NCI-H524 (cell line): ENCODE data around the gene CCDC194.

Source experiments
- DNase-seq, 2 experiments: peaks; one replicate each; lab custom pipeline; 2025; lab: John Stamatoyannopoulos, UW

Gene CCDC194, protein sequence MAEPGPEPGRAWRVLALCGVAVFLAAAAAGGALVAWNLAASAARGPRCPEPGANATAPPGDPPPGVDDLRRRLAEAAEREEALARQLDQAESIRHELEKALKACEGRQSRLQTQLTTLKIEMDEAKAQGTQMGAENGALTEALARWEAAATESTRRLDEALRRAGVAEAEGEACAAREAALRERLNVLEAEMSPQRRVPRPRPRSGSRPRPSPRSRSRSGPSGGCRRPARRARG

GRCh38 chr19:17393914-17394313, at the start of gene CCDC194:
CCDC194 (minus strand) TSS chr19:17394196; CDS start chr19:17394158, 38 bp downstream.
- no peak for DNase-seq

GRCh38 chr19:17441241-17442021, 47.4 kb upstream of the CCDC194 start:
- peak in 1 of 2 experiments; percentile 53 for DNase-seq

GRCh38 chr19:17436874-17437267, 42.9 kb upstream of the CCDC194 start:
- no peak for DNase-seq

GRCh38 chr19:17436094-17436873, 42.3 kb upstream of the CCDC194 start:
- DNase-seq, result no peak

DNA sequence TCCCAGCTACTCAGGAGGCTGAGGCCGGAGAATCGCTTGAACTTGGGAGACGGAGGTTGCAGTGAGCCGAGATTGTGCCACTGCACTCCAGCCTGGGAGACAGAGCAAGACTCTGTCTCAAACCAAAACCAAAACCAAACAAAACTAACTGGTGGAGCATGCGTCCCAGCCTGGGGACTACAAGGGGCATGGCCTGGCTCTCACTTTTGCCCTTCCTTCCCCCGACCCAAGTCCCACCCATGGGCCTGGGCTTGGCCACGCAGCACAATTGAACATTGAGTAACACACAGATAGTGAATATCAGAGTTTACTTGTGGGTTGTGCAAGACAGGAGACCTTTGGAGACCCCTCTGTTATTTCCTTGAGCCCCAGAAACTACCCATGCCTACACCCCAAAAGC, 41.2 kb upstream of the CCDC194 start:
- DNase-seq, result no peak

DNA sequence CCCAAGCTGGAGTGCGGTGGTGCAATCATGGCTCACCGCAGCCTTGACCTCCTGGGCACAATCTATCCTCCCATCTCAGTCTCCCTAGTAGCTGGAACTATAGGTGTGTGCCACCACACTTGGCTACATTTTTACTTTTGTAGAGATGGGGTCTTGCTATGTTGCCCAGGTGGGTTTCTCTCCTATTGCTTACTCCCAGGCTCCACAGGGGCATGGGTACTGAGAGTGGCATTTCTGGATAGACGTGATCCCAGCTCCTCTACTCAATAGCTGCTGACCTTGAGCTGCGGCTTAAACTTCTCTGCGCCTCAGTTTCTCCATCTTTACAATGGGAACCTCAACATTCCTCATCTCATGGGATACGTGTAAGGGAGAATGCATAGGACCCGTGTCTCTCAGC, 37.4 kb upstream of the CCDC194 start:
- DNase-seq, result no peak

DNA sequence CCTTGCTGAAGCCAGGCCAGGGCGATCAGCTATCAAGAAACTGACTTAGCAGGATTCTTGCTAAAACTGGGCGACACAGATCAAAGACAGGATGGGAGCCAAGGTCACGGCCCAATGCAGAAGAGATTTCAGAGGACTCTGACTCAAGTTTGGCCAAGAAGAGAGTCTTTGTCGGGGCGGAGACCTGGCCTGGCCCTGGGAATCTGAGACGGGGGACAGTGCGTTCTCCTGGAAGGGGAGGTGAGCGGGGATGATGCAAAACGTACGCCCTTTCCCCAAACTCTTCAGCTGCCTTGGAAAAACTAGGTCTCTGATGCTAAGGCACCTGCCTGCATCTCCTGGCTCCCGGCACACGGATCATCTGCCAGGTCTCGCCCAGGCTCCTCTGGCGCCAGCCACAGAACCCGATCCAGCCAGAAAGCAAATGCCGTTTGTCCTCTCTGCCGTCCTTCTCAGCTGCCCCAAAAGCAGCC, 35.7 kb upstream of the CCDC194 start:
- no peak for DNase-seq

GRCh38 chr19:17424743-17425365, 30.9 kb upstream of the CCDC194 start:
- peak; percentile 38 to 73 for DNase-seq

DNA sequence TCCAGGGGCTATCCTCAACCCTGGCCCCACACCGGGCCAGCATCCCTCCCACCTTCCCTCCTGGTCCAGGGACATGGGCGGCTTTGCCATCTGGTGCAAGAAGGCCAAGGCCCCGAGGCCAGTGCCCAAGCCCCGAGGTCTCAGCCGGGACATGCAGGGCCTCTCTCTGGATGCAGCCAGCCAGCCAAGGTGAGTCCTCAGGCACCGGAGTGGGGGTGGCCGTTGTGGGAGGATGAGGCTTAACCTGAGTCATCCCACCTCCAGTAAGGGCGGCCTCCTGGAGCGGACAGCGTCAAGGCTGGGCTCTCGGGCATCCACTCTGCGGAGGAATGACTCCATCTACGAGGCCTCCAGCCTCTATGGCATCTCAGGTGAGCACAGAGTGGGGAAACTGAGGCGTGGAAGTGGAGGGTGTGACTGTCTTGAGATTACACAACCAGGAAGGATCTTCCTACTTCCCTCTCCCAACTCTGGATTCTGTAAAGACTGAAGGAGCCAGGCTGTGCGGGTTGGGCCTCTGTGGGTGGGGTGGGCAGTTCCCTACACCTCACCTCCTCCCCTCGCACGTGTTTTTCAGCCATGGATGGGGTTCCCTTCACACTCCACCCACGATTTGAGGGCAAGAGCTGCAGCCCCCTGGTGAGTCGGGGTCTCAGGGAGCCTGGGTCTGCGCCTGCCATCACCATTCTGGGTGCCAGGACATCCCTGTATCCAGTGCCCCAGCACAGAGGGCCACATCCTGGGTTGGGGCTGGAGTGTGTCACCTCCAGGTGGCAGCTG, 29.6 kb upstream of the CCDC194 start:
- no peak for DNase-seq

DNA sequence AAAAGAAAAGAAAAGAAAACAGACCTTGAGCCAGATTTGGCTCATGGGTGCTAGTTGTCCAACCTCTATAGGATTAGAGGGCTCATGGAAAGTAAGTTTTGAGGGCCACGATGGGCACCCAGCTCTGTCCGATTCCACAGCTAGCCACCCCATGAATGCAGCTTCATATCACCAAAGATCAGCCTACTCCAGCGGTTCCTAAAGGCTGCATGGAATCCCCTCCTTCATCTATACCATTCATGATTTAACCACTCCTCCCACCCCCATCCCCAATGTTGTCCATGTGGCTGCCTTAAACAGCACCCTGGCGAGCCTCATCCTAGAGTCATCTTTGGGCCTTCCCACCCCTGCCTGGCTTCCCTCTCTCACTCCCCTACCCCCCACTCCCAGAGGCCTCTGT, 27.9 kb upstream of the CCDC194 start:
- no peak for DNase-seq

DNA sequence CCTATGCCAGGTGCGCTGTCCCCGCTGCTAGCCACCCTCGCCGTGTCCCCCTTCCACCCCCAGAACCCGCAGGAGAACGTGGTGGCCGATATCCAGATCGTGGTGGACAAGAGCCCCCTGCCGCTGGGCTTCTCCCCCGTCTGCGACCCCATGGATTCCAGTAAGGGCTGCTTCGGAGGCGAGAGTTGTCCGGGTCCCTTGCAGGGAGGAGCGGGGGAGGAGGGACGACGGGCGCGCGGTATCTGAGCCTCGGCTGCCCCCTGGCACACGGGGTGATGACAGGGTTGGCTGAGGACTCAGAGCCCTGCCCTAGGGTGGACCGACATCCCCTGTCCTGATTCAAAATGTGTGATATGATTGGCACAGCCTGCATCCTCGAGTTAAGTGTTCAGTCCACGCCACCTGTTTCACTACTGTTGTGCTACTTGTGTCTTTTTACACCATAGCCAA, 26.5 kb upstream of the CCDC194 start:
- DNase-seq, result peak; percentile 14 to 69

DNA sequence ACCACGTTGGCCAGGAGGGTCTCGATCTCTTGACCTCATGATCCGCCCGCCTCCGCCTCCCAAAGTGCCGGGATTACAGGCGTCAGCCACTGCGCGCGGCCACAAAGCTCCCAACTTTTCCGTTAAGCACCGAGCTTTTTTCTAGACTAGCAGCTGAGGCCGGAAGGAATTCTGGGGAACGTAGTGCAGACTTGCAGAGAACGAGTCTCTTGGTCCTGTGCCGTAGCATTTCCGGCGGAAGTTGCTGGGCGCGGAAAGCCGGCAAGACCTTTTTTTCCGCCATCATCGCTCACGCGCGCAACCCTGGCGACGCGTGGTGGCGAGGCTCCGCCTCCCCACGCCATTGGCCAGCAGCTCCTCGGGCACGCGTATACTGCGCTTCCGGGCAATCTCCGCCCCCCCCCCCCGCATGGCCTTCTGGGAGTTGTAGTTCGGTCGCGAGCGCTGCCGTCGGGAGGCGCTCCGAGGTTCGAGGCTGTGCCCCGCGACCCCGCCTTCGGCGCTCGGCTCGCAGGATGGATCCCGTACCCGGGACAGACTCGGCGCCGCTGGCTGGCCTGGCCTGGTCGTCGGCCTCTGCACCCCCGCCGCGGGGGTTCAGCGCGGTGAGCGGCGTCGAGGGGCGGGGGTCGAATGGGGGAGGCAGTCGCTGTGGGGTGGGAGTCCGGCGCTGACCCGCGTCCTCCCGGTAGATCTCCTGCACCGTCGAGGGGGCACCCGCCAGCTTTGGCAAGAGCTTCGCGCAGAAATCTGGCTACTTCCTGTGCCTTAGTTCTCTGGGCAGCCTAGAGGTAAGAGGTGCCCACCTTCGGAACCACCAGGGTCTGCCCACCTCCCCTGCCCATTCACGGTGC, 25.9 kb upstream of the CCDC194 start, which contains the start of gene MVB12A:
MVB12A (plus strand) TSS at position 427 of the 854 bp plus-strand sequence; CDS start at position 516, 89 bp downstream.
- DNase-seq, result peak; percentile 99 to 100

DNA sequence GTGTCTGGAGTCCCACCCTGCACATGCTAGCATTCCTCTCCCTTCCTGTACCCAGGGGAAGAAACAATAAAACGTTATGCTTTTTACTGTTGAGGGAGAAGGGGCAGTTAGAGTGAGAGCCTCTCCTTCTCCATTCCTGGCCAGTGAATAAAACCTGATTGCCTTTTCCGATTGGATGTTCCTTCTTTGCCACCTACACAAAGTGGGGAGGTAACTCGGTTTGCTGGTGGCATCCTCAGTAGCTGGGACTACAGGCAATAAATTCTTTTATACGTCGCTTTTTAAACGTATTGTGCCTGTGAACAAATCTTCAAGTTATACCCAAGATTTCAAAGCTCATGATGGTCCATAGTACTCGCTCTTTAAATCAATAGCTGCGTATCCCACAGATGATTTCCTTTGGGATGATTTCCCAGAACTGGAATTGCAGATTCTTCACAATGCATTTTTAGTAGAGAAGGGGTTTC, 25.2 kb upstream of the CCDC194 start:
- no peak for DNase-seq

- no peak for DNase-seq
Observed at GRCh38 chr19:17418710-17419109, 24.7 kb upstream of the CCDC194 start.

GRCh38 chr19:17415121-17415520, 21.1 kb upstream of the CCDC194 start:
- DNase-seq, result peak; percentile 88 to 92

GRCh38 chr19:17414097-17414496, 20.1 kb upstream of the CCDC194 start:
- DNase-seq, result no peak

- no peak for DNase-seq
Observed at GRCh38 chr19:17411801-17412200, 17.8 kb upstream of the CCDC194 start.

DNA sequence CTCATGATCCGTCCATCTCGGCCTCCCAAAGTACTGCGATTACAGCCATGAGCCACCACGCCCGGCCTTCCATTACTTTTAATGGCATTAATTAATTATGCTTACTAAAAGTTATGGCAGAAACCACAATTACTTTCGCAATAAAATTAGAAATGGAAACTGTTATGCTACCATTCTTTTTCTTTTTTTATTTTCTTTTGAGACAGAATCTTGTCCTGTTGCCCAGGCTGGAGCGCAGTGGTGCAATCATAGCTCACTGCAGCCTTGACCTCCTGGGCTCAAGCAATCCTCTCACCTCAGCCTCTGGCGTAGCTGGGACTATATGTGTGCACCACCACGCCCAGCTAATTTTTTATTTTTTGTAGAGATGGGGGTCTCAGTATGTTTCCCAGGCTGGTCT, 16.0 kb upstream of the CCDC194 start:
- DNase-seq, result no peak

GRCh38 chr19:17406887-17407196, 12.8 kb upstream of the CCDC194 start:
- no peak for DNase-seq
